Posterior vena cava (tissue), 2 donors: ENCODE data around the gene PHF12. TPM values are rescaled to one million over a fixed set of nuclear protein-coding genes. Genes with fewer than 3 reads are reported as not detected.
"Not testable (repeated sequence)": the region's sequence is repeated elsewhere in the genome, so short reads cannot be mapped to it uniquely, and the experiment has no call there.

Experiments used
- DNase-seq: peaks from one replicate; pipeline ENCODE4 v3.0.0-alpha.2; 2020; ENCODE audit warnings: low spot score
- intact Hi-C, 2 donors: fragments of 100-400 bp; cut with DNase I; formaldehyde crosslinking; loops; one replicate each; pipeline versions ENCODE4 v1.14.1 to v1.14.2; 2022 to 2023
- total RNA-seq, 2 donors: library from RNA; stranded (reverse); fragmentation: NEBNext Ultra II Directional; extraction: Animal tissue kit (Norgen Biotek cat#: 25700); gene quantifications; one replicate each; pipeline ENCODE4 v1.2.1, GENCODE V29; 2021
- donor health status: DM: yes; HTN: yes; CAD: no.
- donor health status: DM: yes; HTN: yes; CAD: no.

Gene PHF12
- total RNA-seq, 2 donors from 2014 or later: 26.7 to 32.3 TPM

GRCh38 chr17:28881533-28882056 is 69.7 kb downstream of the PHF12 start:
- intact Hi-C loops: loop anchor here in 1 of 2 donors (10.0 kb wide), 1 partner anchor 53 kb away; no protein-coding TSS in a partner anchor

GRCh38 chr17:28880572-28880945 is 70.8 kb downstream of the PHF12 start:
- intact Hi-C loops: loop anchor here in 1 of 2 donors (10.0 kb wide), 1 partner anchor 54 kb away; no protein-coding TSS in a partner anchor

More at GRCh38 chr17:28881533-28882056, 69.7 kb downstream of the PHF12 start:
- no peak for DNase-seq

GRCh38 chr17:28879886-28880571 is 71.3 kb downstream of the PHF12 start:
- intact Hi-C loops: loop anchor here in 1 of 2 donors (10.0 kb wide), 1 partner anchor 55 kb away; no protein-coding TSS in a partner anchor
- no peak for DNase-seq

More at GRCh38 chr17:28880572-28880945, 70.8 kb downstream of the PHF12 start:
- DNase-seq: no peak

- intact Hi-C loops: no loop called here
- no peak for DNase-seq
Measured at GRCh38 chr17:28878981-28879380, 72.3 kb downstream of the PHF12 start.

- intact Hi-C loops: no loop called here
- no peak for DNase-seq
Measured at GRCh38 chr17:28878158-28878910, 73.0 kb downstream of the PHF12 start.

GRCh38 chr17:28877150-28877711 is 74.1 kb downstream of the PHF12 start:
- intact Hi-C loops, DNase-seq: not testable (repeated sequence)

GRCh38 chr17:28875848-28876550 is 75.3 kb downstream of the PHF12 start:
- intact Hi-C loops: no loop called here
- DNase-seq: no peak

GRCh38 chr17:28874750-28875149 is 76.6 kb downstream of the PHF12 start:
- no peak for DNase-seq
- intact Hi-C loops: no loop called here

GRCh38 chr17:28873839-28874238 is 77.5 kb downstream of the PHF12 start:
- intact Hi-C loops: no loop called here

GRCh38 chr17:28871056-28871579 is 80.2 kb downstream of the PHF12 start:
- DNase-seq: no peak
- intact Hi-C loops: no loop called here

More at GRCh38 chr17:28873839-28874238, 77.5 kb downstream of the PHF12 start:
- DNase-seq: no peak

GRCh38 chr17:28867276-28867675 is 84.0 kb downstream of the PHF12 start:
- intact Hi-C loops: no loop called here

GRCh38 chr17:28865946-28866752 is 85.2 kb downstream of the PHF12 start:
- DNase-seq: no peak
- intact Hi-C loops: no loop called here

More at GRCh38 chr17:28867276-28867675, 84.0 kb downstream of the PHF12 start:
- no peak for DNase-seq

GRCh38 chr17:28864991-28865849 is 86.1 kb downstream of the PHF12 start:
- DNase-seq: no peak
- intact Hi-C loops: no loop called here

- DNase-seq: no peak
- intact Hi-C loops: no loop called here
Measured at GRCh38 chr17:28863953-28864352, 87.4 kb downstream of the PHF12 start.

- DNase-seq: no peak
- intact Hi-C loops: no loop called here
Measured at GRCh38 chr17:28862561-28862960, 88.8 kb downstream of the PHF12 start.

- DNase-seq: no peak
- intact Hi-C loops: no loop called here
Measured at GRCh38 chr17:28861393-28862203, 89.7 kb downstream of the PHF12 start.
